GM19023 (cell line): Measurements from ENCODE around the gene CCDC171.
"Not testable (repeated sequence)": the region's sequence is repeated elsewhere in the genome, so short reads cannot be mapped to it uniquely, and the experiment has no call there.

Experiments used
- ATAC-seq: cut with Tn5 transposase; IDR thresholded peaks from one replicate; pipeline ENCODE4 v1.9.1; 2021; ENCODE audit warnings: mild to moderate bottlenecking, moderate library complexity; ENCODE audit not compliant: unreplicated experiment

Gene CCDC171

DNA sequence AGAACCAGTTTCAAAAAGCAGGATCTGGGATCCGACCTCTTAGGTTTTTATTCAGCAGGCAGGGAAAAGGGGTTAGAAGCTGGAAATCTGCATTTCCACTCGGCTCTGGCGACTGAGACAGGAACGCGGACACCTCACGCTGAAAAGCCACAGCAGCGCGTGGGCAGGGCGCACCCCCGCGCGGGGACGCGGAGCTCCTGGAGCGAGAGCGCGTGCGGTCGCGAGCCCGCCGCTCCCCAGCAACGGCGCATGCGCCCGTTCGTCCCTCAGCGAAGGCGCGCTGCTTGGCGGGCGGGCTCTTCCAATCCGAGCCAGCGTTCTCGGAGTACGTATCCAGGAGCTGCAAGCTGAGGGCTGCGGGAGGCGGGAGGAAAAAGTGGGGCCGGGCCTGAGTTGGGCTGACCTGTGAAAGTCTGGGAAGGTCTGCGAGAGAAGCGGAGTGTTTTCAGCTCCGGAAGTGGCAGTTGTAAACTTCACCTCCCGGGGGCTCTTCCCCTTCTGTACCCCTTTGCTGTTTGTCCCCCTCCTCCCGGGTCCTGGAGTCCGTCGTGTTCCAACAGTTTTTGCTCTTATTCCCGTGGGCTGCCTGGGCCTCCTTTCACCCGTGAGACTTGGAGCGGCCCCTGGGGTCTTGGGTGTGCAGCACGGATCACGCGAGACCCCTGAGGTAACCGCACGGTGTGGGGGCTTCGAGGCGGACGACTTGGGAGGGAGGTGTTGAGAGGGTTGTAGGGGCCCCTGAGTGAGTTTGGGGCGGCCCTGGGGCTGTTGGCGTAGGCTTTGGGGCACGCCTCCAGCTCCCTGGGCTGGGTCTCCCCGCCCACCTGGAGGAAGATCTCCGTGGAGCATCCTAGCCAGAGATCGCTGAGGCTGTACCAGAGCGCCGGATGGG is at the start of gene CCDC171:
CCDC171 (plus strand) TSS at position 408 of the 892 bp plus-strand sequence. CDS start 11,046 bp downstream, outside the sequence.
- ATAC-seq = peak; percentile 76

DNA sequence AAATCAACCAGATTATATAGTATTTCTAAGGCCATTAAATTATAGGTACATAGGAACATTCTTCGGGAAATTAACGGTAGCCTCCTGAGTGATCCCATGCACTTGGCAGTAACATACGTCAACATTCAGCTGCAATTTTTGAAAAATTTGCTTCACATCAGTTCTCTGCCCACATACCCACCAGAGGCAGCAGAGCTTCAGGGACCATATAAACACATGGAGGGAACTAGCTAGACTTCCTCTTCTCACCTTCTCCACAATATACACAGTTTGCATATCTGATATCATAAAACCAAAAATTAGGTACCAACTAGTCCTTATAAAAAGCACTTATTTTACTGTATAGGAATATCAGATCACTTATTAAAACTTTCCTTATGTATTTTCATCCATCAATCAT is 46.9 kb upstream of the CCDC171 start:
- ATAC-seq = no peak

DNA sequence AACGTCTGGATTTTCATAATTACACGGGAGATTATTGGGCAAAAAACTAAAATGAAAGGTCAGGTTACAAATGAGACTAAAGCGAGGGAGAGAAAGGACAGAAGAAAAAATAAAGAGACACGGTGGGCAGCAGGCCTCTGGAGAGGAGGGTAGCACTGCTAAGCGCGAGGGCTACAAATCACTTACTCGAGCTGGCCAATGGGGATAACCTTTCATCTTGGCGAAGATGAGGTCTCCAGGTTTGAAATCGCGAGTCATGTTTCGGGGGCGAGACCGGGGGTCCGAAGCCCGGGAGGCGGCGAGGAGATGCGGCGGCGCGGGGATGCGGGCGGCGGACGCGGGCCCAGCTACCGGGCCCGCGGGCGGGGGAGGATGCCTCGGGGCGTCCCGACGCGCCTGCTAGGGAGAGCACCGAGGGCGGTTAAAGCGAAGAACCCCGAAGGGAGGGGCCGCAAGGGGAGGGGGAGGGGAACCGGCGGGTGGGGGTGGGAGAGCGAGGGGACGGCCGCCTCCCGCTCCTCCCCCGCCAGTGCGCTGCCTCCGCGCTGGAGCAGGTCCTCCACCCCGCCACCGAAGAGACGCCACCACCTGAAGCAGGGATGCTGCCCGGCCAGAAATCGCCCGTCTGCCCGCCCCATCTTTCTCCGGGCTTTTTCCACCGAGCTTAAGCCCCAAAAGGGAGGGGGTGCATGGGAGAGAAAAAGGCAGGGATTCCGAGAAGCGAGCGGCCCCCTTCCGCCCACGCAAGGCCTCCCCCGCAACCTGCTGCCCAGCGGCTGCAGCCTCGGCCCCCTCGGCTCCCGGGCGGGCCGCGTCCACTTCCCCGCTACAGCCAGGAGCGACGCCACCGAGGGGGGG is 42.7 kb upstream of the CCDC171 start:
- peak; percentile 49 for ATAC-seq

DNA sequence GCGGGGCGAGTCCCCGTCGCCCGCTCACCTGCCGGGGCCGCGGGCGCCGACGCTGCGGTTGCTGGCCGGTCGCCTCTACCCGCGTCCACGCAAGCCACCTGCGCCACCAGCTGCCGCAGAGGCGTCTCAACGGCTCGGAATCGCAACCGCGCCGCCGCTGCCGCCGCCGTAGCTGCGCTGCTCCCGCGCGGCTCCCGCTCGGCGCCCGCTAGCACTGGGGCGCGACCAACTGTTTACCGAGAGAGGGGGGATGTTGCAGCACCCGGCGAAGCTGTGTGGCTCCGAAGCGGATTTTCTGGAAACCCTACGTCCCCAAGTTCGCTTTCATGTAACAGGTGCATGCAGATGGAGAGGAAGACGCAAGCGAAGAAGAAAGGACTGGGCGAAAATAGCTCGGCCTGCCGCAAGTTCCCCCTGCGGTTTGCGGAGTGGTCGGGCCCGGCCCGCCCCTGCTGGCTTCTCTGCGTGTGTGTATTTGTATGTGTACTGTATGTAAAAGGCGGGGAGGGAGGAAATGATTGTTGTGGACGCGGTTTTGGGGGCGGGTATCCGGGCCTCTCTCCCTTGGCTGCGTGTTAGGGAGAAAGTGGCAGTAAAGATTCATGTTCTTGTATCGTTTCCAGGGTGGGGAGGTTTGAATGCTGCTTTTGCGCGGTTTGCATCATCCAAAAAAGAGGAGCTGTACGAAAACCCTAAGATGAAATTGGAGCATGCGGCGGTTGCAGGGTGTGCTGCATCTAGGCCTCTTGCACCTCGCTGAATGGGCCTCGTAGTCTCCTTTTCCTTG is 41.9 kb upstream of the CCDC171 start, which contains the start of gene PSIP1:
PSIP1 (minus strand) TSS at position 182 of the 787 bp plus-strand sequence. CDS start 782 bp downstream, outside the sequence.
- ATAC-seq = peak; percentile 81

DNA sequence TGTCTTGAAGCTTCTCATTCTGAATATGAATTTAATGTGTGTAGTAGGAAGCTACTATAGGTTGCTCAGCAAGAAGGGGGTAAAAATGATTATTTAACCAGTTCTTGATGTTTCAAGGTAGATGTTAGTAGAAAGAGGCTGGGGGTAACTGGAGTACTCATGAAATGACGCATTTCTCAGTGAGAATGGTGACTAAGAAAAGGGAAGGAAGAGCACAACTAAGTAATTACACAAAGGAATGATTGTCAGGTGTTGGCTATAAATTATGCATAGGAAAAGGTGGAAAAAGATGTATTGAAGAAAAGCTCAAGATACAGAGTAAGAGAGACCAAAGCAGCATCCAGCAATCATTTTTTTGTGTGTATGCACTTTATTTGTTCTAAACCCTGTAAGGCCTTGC is 40.6 kb upstream of the CCDC171 start:
- no peak for ATAC-seq

DNA sequence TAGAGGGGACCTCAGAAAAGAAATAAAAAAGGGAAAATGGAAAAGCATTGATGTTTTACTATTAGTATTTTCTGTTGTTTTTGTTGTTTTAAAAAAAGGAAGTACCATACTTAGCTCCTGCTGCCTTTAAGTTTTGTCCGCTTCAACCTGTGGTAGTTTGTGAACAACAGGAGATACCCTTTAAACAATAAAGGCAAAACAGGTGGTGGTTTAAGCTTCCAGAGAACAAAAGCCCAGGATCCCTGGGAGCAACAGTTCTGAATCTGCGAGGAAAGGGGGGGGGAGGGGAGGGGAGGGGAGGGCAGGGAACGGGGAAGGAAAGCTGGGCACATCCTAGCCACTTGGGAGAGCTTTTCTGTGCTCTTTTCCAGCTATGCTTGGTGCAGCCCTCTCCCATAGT is 40.0 kb upstream of the CCDC171 start:
- ATAC-seq = no peak

DNA sequence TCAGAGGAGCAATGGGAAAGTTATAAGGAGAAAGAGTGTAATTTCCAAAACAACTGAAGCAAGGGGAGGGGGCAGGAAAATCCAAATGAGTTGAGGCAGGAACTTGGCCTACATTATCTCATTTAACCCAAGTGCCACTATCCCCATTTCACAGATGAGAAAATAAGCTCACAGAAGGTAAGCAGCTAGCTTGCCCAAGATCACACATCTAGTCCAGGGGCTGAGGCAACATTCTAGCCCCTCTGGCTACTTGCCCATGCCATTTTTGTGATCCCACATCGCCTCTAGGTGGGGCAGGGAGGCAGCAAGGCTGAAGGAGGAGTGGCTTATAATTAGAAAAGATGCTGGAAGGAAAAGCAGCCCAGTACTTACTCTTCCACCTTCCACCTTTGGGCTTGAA is 39.5 kb upstream of the CCDC171 start:
- no peak for ATAC-seq

DNA sequence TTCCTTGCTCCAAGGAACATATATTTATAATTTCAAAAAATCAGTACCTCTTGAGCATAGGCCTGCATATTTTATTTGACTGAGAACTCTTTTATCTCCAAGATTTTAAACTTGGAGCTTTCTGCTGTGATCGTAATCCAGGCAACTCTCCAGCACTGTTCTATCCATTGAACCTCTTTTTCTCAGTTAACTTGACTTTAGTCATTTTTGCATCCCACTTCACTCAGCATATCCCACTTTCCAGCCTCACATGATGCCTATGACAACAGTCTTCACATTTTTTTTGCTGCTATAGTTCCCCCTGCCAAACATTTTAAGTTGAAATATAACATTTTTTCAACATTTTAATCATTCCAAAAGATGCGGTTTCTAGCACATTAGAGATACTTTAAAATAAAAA is 33.0 kb upstream of the CCDC171 start:
- ATAC-seq = no peak

DNA sequence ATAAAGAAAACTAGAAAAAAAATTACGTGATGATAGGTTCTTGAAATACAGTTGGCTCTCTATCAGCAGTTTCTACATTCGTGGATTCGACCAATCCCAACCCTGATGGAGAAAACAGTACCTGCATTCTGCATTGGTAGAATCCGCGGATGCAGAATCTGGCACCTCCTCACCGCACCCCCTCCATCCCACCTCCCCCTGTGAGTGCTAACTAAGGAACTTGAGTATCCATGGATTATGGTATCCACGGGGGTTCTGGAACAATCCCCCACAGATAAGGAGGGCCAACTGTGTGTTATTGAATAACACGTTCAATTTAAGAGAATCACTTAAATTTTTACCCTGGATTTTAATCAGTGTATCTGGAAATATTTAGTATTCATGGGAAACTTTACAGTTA is 31.6 kb upstream of the CCDC171 start:
- ATAC-seq = no peak

DNA sequence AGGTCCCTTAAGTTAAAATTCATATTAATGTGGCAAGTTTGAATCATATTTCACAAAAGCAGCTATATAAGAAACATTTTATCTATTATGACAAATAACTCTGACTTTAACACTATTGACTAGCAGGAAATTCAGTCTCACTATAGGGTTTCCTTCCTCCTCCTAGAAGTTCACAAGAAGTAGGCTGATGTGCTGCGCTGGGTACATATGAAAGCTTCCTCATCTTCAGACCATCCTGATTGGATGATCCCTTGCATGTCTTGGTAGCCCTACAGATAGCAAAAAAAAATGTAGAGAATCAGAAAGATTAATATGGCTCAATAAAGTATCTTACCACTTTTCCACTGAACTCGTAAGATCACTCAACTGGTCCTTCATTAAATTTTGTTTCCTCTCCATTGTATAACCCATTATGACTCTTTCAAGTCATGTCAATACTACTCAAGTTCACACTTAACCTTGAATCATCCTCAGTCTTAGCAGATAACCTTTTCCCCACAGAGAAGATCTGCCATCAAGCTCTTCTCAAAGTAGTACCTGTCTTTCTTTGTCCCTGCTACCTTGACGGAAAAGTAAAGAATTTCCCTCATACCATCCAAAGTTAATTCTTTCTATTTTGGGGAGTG is 30.6 kb upstream of the CCDC171 start:
- no peak for ATAC-seq

DNA sequence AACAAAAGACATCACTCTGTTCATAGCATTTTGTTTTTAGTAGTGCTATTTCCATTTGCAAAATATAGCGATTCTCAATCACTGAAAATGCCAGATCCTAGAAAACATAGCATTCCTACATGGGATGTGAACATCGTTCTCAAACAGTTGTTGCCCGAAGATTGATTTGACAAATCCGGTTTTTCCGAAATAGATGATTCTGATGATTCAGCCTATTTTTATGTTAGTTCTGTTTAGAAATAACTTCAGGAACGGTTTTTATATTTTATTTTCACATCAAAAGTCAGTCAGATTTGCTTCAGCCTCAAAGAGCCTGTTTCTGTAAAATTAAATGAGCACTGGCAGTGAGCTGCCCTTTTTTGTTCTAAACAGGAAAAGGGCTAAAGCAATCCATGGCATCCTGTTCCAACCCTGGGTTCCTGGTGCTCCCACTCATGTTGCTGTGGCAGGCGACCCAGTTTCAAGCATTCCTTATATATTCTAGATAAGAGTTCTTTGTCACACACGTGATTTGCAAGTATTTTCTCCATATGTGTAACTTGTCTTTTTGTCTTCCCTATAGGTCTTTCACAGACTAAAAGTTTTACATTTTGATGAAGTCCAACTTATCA is 27.9 kb upstream of the CCDC171 start:
- ATAC-seq = no peak

DNA sequence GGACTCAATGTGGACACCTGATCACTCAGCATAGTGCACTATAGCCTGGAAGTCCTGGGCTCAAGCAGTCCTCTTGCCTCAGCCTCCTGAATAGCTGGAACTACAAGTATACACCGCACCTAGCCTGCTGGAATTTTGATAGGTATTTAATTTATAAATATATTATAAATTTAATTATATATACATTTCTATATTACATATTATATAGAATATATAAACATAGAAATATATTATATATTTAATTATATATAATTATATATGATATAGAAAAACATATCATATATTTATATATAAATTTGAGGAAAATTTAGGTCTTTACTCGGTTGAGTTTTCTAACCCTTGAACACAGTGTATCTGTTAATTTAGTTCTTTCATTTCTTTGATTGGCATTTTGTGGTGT is 26.9 kb upstream of the CCDC171 start:
- no peak for ATAC-seq

DNA sequence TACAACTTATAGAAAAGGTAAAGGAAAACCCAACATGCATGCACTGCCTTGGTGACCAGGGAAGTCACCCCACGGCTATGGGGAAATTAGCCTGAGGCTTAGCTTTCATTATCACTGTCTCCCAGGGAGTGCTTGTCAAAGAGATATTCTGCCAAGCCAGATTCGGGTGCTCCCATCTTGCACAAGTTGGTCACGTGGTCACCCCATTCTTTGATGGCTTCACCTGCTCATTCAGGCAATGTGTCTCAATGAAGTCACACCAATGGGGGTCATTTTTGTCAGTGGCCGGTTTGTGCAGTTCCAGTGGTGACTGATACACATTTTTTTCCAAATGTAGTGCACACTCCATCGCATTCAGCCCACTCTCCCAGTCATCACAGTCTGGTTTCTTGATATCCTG is 25.8 kb upstream of the CCDC171 start:
- ATAC-seq = not testable (repeated sequence)

DNA sequence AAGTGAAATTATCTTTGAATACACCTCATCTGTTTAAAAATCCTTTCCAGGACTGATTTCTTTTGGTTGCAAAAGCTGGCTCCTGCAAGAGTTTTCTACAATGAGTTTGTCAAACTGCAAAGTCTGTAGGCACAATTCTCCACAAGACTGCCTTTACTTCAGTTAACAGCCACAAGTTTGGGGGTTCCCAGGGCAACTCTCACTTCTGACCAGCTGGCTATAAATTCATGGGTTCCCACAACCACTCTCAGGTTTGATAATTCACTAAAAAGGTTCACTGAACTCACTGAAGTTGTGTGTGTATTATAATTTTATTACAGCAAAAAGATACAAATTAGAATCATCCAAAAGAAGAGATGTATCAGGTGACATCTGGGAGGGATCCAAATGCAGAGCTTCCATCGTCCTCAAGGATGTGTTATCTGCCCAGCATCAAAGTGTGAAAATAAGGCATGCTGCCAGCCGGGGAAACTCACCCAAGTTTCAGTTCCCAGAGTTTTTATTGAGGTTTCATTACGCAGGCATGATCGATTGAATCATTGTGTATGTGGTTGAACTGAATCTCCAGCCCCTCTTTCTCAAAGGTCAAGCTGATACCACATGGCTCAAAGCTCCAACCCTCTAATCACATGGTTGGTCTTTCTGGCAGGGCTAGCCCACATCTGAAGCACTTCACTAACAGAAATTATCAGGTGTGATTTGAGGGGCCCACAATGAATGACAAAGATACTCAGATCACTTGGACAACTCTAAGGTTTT is 23.1 kb upstream of the CCDC171 start:
- ATAC-seq = peak; percentile 87

DNA sequence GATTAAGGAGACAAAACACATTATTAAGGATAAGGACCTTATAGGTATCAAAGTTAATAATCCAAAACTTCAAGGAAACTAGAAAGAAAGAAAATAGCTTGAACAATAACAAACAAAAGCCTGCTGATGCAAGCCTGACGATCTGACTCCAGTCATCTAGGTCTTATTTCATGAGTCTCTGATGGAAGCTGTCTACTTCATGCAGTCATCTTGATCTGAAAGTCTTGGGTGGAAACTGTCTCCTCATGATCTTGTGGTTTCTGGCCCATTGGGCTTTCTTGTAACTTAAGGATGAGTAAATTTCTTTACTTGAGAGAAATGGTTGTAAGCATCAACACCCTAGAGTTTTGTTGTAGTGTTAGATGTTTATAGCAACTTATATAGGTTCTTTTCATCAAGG is 21.5 kb upstream of the CCDC171 start:
- no peak for ATAC-seq

DNA sequence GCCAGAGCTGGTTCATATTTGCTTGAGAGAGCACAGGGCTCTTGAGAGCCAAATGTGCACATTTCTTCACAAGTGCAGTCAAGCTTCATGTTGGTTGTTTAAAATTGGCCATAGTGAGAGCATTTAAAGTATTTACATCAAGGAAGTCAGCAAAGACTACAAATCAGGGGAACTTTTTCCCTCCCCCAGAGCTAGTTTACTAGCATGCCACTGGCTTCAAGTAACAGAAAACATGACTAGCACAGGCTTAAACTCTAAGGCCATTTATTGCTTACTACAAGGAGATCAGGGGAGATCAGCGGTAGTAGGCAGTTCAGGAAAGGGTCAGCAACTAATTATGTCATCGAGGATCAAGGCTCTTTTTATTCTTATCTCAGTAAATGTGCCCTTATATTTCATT is 11.0 kb upstream of the CCDC171 start:
- ATAC-seq = no peak

DNA sequence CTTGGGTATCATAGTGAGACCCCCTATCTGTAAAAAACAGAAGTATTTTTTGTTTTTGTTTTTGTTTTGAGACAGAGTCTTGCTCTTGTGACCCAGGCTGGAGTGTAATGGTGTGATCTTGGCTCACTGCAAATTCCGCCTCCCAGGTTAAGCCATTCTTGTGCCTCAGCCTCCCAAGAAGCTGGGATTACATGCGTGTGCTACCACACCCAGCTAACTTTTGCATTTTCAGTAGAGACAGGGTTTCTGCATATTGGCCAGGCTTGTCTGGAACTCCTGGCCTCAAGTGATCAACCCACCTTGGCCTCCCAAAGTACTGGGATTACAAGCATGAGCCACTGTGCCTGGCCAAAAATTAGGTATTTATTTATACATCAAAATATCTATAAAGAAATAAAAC is 10.2 kb upstream of the CCDC171 start:
- ATAC-seq = no peak

DNA sequence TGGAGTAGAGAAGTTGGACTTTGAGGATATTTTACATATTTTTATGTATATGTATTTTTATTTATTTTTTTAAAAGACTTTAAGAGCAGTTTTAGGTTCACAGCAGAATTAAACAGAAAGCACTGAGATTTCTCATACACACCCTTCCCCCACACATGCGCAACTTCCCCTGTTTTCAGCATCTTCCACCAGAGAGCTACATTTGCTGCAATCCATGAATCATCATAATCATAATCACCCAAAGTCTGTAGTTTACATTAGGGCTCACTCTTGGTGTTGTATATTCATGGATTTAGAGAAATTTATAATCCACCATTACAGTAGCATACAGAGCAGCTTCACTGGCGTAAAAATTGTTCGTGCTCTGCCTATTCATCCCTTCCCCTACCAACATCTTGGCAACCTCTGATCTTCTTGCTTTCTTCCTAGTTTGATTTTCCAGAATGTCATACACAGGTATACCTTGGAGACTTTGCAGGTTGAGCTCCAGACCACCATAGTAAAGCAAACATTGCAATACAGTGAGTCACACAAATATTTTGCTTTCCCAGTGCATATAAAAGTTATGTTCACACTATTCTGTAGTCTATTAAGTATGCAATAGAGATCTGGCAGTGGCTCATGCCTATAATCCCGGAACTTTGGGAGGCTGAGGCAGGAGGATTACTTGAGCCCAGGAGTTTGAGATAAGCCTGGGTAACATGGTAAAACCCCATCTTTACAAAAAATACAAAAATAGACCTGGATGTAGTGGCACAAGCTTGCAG is 9.6 kb upstream of the CCDC171 start:
- no peak for ATAC-seq

DNA sequence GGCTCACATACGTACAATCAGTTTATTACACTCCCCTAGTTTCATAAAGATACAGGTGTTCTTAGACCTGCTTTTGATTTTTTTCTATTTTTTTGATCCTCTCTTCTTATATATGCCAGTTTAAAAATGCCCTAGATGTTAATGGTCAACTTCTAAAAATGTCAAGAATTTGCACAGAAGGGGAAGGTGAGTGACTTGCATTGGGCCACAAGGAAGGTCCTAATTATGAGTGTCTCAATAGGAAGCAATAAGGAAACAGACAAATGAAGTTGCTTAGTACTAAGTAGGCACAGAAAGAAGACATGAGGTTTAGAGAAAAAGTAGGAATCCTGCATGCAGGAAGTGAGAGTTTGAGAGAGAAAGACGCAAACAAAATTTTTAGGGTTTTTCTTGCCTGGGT is 3.2 kb upstream of the CCDC171 start:
- no peak for ATAC-seq
